ENCODE measurements around the gene TSEN2. TPM values are rescaled to one million over a fixed set of nuclear protein-coding genes. Genes with fewer than 3 reads are reported as not detected.

The TSEN2 gene
- total and polyA plus RNA-seq, 2 of the 13 experiments (the other 11 are each of a cell fraction or from before 2014, with no cell fraction given), result 11.0 to 17.3 TPM

GRCh38 chr3:12484198-12484982, at the start of gene TSEN2 (continued):
- peak; percentile 87 for TF ChIP-seq BORCS8-MEF2B (CRISPR knock-in tag; IDR thresholded peaks at IDR 0.05)
- peak; percentile 84; the same call in 1 of the 2 replicates for TF ChIP-seq ZNF317 (CRISPR knock-in tag; IDR thresholded peaks at IDR 0.05)
- no peak for TF ChIP-seq ZNF24 (IDR thresholded peaks at IDR 0.05)
- TF ChIP-seq STAT6 (CRISPR knock-in tag; IDR thresholded peaks at IDR 0.05; ENCODE audit: borderline replicate concordance), result peak; percentile 24; the same call in 1 of the 2 replicates
- no peak for TF ChIP-seq FUBP1 (CRISPR knock-in tag; IDR thresholded peaks at IDR 0.05; ENCODE audit: borderline replicate concordance)
- TF ChIP-seq ATF1 (CRISPR knock-in tag; IDR thresholded peaks at IDR 0.05), result no peak
- TF ChIP-seq KIAA2018 (CRISPR knock-in tag; IDR thresholded peaks at IDR 0.05; ENCODE audit: borderline replicate concordance), result 0 out of 2 replicates have a peak, but pooled peaks have one; percentile 11
- no peak for TF ChIP-seq FOSL2 (CRISPR knock-in tag; IDR thresholded peaks at IDR 0.05)
- TF ChIP-seq ZNF570 (CRISPR knock-in tag; IDR thresholded peaks at IDR 0.05; ENCODE audit: borderline replicate concordance), result no peak
- TF ChIP-seq NR2C2 (CRISPR knock-in tag; IDR thresholded peaks at IDR 0.05; ENCODE audit: borderline replicate concordance), result peak; percentile 30; the same call in 1 of the 2 replicates
- TF ChIP-seq ZSCAN5A (CRISPR knock-in tag; IDR thresholded peaks at IDR 0.05; ENCODE audit: borderline replicate concordance), result peak; percentile 89
- no peak for TF ChIP-seq MEIS2 (CRISPR knock-in tag; IDR thresholded peaks at IDR 0.05)
- 0 out of 2 replicates have a peak, but pooled peaks have one; percentile 52 for TF ChIP-seq REXO4 (CRISPR knock-in tag; IDR thresholded peaks at IDR 0.05; ENCODE audit: borderline replicate concordance)
